ENCODE data around the gene RHBDL1.

DNA sequence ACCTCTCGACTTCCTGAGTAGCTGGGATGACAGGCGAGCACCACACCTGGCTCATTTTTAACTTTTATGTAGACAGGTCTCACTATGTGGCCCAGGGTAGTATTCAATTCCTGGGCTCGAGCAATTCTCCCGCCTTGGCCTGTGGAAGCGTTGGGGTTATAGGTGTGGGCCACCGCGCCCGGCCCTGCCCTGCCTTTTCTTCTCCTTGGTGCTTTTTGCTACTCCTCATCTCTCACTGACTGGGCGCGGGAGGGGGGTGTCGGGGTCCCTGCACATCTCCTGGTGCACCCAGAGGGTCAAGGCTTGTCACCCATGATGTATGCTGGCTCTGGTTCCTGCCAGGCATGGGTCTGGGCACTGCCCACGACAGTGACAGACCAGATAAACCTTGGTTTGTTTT, 30.9 kb upstream of the RHBDL1 start:
- TF ChIP-seq, protein P1, sequence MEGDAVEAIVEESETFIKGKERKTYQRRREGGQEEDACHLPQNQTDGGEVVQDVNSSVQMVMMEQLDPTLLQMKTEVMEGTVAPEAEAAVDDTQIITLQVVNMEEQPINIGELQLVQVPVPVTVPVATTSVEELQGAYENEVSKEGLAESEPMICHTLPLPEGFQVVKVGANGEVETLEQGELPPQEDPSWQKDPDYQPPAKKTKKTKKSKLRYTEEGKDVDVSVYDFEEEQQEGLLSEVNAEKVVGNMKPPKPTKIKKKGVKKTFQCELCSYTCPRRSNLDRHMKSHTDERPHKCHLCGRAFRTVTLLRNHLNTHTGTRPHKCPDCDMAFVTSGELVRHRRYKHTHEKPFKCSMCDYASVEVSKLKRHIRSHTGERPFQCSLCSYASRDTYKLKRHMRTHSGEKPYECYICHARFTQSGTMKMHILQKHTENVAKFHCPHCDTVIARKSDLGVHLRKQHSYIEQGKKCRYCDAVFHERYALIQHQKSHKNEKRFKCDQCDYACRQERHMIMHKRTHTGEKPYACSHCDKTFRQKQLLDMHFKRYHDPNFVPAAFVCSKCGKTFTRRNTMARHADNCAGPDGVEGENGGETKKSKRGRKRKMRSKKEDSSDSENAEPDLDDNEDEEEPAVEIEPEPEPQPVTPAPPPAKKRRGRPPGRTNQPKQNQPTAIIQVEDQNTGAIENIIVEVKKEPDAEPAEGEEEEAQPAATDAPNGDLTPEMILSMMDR (conservative IDR thresholded peaks at IDR 0.05; ENCODE audit: low read depth, low read length): no peak
- TF ChIP-seq EZH2 (IDR thresholded peaks at IDR 0.05; ENCODE audit: borderline replicate concordance, low read depth, low read length, poor library complexity, severe bottlenecking): no peak
